ENCODE data around the gene LCE1E.

GRCh38 chr1:152776361-152776760 lies 9.7 kb upstream of the LCE1E start:
- TF ChIP-seq CTCF (IDR thresholded peaks at IDR 0.05) (no peak), POLR2A (IDR thresholded peaks at IDR 0.05) (no peak), POLR2AphosphoS5 (IDR thresholded peaks at IDR 0.05) (no peak)

Data from prostate gland (tissue), 2 donors.